Measurements from ENCODE around the gene VIPR1.
"Not testable (repeated sequence)": the region's sequence is repeated elsewhere in the genome, so short reads cannot be mapped to it uniquely, and the experiment has no call there.

VIPR1 gene

GRCh38 chr3:42530073-42530472 is 27.6 kb downstream of the VIPR1 start:
- peak; percentile 40 for FAIRE-seq

GRCh38 chr3:42531470-42531869 is 29.0 kb downstream of the VIPR1 start:
- FAIRE-seq (no peak), DNase-seq (ENCODE audit: insufficient read length, low spot score) (no peak)

More at GRCh38 chr3:42530073-42530472, 27.6 kb downstream of the VIPR1 start:
- DNase-seq (ENCODE audit: insufficient read length, low spot score) = no peak

- FAIRE-seq (no peak), DNase-seq (ENCODE audit: insufficient read length, low spot score) (no peak)
Measured at GRCh38 chr3:42532229-42532628, 29.8 kb downstream of the VIPR1 start.

- DNase-seq (ENCODE audit: insufficient read length, low spot score) (no peak), FAIRE-seq (no peak)
Measured at GRCh38 chr3:42533161-42533897, 30.9 kb downstream of the VIPR1 start.

- FAIRE-seq = no peak
Measured at GRCh38 chr3:42535981-42536784, 33.7 kb downstream of the VIPR1 start.

GRCh38 chr3:42537350-42537749 is 34.9 kb downstream of the VIPR1 start:
- DNase-seq (ENCODE audit: insufficient read length, low spot score) = no peak
- no peak for FAIRE-seq

More at GRCh38 chr3:42535981-42536784, 33.7 kb downstream of the VIPR1 start:
- peak; percentile 29 for DNase-seq (ENCODE audit: insufficient read length, low spot score)

GRCh38 chr3:42539871-42540714 is 37.6 kb downstream of the VIPR1 start:
- DNase-seq (ENCODE audit: insufficient read length, low spot score) = peak; percentile 52
- no peak for FAIRE-seq

GRCh38 chr3:42541079-42541478 is 38.6 kb downstream of the VIPR1 start:
- DNase-seq (ENCODE audit: insufficient read length, low spot score) (no peak), FAIRE-seq (no peak)

- DNase-seq (ENCODE audit: insufficient read length, low spot score) (no peak), FAIRE-seq (no peak)
Measured at GRCh38 chr3:42544492-42545283, 42.2 kb downstream of the VIPR1 start.

- no peak for FAIRE-seq
- DNase-seq (ENCODE audit: insufficient read length, low spot score) = no peak
Measured at GRCh38 chr3:42545284-42545900, 42.9 kb downstream of the VIPR1 start.

- no peak for FAIRE-seq
Measured at GRCh38 chr3:42546691-42547213, 44.3 kb downstream of the VIPR1 start.

GRCh38 chr3:42547401-42547945 is 45.0 kb downstream of the VIPR1 start:
- FAIRE-seq = no peak
- DNase-seq (ENCODE audit: insufficient read length, low spot score) = peak; percentile 66

More at GRCh38 chr3:42546691-42547213, 44.3 kb downstream of the VIPR1 start:
- DNase-seq (ENCODE audit: insufficient read length, low spot score) = no peak

GRCh38 chr3:42549131-42549530 is 46.7 kb downstream of the VIPR1 start:
- FAIRE-seq (no peak), DNase-seq (ENCODE audit: insufficient read length, low spot score) (no peak)

GRCh38 chr3:42550250-42550649 is 47.8 kb downstream of the VIPR1 start:
- no peak for FAIRE-seq
- DNase-seq (ENCODE audit: insufficient read length, low spot score) = no peak

- FAIRE-seq = no peak
- no peak for DNase-seq (ENCODE audit: insufficient read length, low spot score)
Measured at GRCh38 chr3:42552830-42553229, 50.4 kb downstream of the VIPR1 start.

- DNase-seq (ENCODE audit: insufficient read length, low spot score) = no peak
- FAIRE-seq = no peak
Measured at GRCh38 chr3:42556089-42556632, 53.7 kb downstream of the VIPR1 start.

GRCh38 chr3:42556817-42557216 is 54.4 kb downstream of the VIPR1 start:
- not testable (repeated sequence) for FAIRE-seq; DNase-seq (ENCODE audit: insufficient read length, low spot score)

- FAIRE-seq = no peak
- DNase-seq (ENCODE audit: insufficient read length, low spot score) = no peak
Measured at GRCh38 chr3:42557854-42558253, 55.4 kb downstream of the VIPR1 start.
